ENCODE measurements around the gene IQUB.
"Not testable (repeated sequence)": the region's sequence is repeated elsewhere in the genome, so short reads cannot be mapped to it uniquely, and the experiment has no call there.

IQUB gene

GRCh38 chr7:123553159-123553558 is 18.8 kb upstream of the IQUB start:
- H3K4me3 ChIP-seq (ENCODE audit: low read length) = no peak overlapping the region
- H3K4me2 ChIP-seq (ENCODE audit: low read length) = no peak overlapping the region
- no peak overlapping the region for H2AFZ ChIP-seq (ENCODE audit: low read depth, low read length)
- H4K20me1 ChIP-seq (ENCODE audit: insufficient read depth, low read length) = 0 out of 2 replicates have a peak, but pooled peaks cover 3% of the 10 kb centered on the region
- H3K79me2 ChIP-seq (ENCODE audit: low read length) = peaks cover 39% of the 10 kb centered on the region
- no peaks in the 10 kb centered on the region for H3K27me3 ChIP-seq (ENCODE audit: low read depth, low read length)
- TF ChIP-seq EZH2phosphoT487 (IDR thresholded peaks at IDR 0.05; ENCODE audit: low read depth) (no peak), CTCF (IDR thresholded peaks at IDR 0.05; ENCODE audit: low read depth, low read length) (no peak)
- H3K4me1 ChIP-seq (ENCODE audit: low read length) = peaks cover 8% of the 10 kb centered on the region
- no peak overlapping the region for H3K9ac ChIP-seq (ENCODE audit: low read length)
- H3K27ac ChIP-seq (ENCODE audit: low read length) = no peak overlapping the region
- H3K9me3 ChIP-seq (ENCODE audit: insufficient read depth, low read length) = no peaks in the 10 kb centered on the region
- H3K36me3 ChIP-seq (replicated peaks; ENCODE audit: low read depth, low read length) = peaks cover 27% of the 10 kb centered on the region

GRCh38 chr7:123552641-123553040 is 18.2 kb upstream of the IQUB start:
- no peaks in the 10 kb centered on the region for H3K27me3 ChIP-seq (ENCODE audit: low read depth, low read length)
- H2AFZ ChIP-seq (ENCODE audit: low read depth, low read length) = no peak overlapping the region
- no peak overlapping the region for H3K4me3 ChIP-seq (ENCODE audit: low read length)
- no peak overlapping the region for H3K9ac ChIP-seq (ENCODE audit: low read length)
- no peak overlapping the region for H3K4me2 ChIP-seq (ENCODE audit: low read length)
- peaks cover 39% of the 10 kb centered on the region for H3K79me2 ChIP-seq (ENCODE audit: low read length)
- no peak overlapping the region for H3K27ac ChIP-seq (ENCODE audit: low read length)
- H3K4me1 ChIP-seq (ENCODE audit: low read length) = peaks cover 6% of the 10 kb centered on the region
- TF ChIP-seq EZH2phosphoT487 (IDR thresholded peaks at IDR 0.05; ENCODE audit: low read depth) = no peak
- no peak for TF ChIP-seq CTCF (IDR thresholded peaks at IDR 0.05; ENCODE audit: low read depth, low read length)
- H3K9me3 ChIP-seq (ENCODE audit: insufficient read depth, low read length) = no peaks in the 10 kb centered on the region
- peaks cover 27% of the 10 kb centered on the region for H3K36me3 ChIP-seq (replicated peaks; ENCODE audit: low read depth, low read length)
- H4K20me1 ChIP-seq (ENCODE audit: insufficient read depth, low read length) = 0 out of 2 replicates have a peak, but pooled peaks cover 4% of the 10 kb centered on the region

- not testable (repeated sequence) for H3K4me3 ChIP-seq (ENCODE audit: low read length); H4K20me1 ChIP-seq (ENCODE audit: insufficient read depth, low read length); H3K27me3 ChIP-seq (ENCODE audit: low read depth, low read length); H3K9ac ChIP-seq (ENCODE audit: low read length); H3K9me3 ChIP-seq (ENCODE audit: insufficient read depth, low read length); H2AFZ ChIP-seq (ENCODE audit: low read depth, low read length); H3K4me1 ChIP-seq (ENCODE audit: low read length); H3K4me2 ChIP-seq (ENCODE audit: low read length); H3K27ac ChIP-seq (ENCODE audit: low read length)
- Histone ChIP-seq H3K79me2 (ENCODE audit: low read length) (peaks cover 36% of the 10 kb centered on the region), H3K36me3 (replicated peaks; ENCODE audit: low read depth, low read length) (peaks cover 27% of the 10 kb centered on the region)
Measured at GRCh38 chr7:123552134-123552533, 17.7 kb upstream of the IQUB start.

- TF ChIP-seq EZH2phosphoT487 (IDR thresholded peaks at IDR 0.05; ENCODE audit: low read depth) = no peak
- TF ChIP-seq CTCF (IDR thresholded peaks at IDR 0.05; ENCODE audit: low read depth, low read length) = no peak
- Histone ChIP-seq H3K79me2 (ENCODE audit: low read length) (peaks cover 19% of the 10 kb centered on the region; the same call in 1 of the 2 replicates), H3K4me3 (ENCODE audit: low read length) (no peak overlapping the region), H3K4me1 (ENCODE audit: low read length) (no peaks in the 10 kb centered on the region), H3K27ac (ENCODE audit: low read length) (no peak overlapping the region), H3K9me3 (ENCODE audit: insufficient read depth, low read length) (no peaks in the 10 kb centered on the region), H4K20me1 (ENCODE audit: insufficient read depth, low read length) (0 out of 2 replicates have a peak, but pooled peaks cover 6% of the 10 kb centered on the region), H2AFZ (ENCODE audit: low read depth, low read length) (no peak overlapping the region), H3K9ac (ENCODE audit: low read length) (no peak overlapping the region), H3K27me3 (ENCODE audit: low read depth, low read length) (no peaks in the 10 kb centered on the region), H3K36me3 (replicated peaks; ENCODE audit: low read depth, low read length) (peaks cover 31% of the 10 kb centered on the region), H3K4me2 (ENCODE audit: low read length) (no peak overlapping the region)
Measured at GRCh38 chr7:123548406-123548805, 14.0 kb upstream of the IQUB start.

- TF ChIP-seq CTCF (IDR thresholded peaks at IDR 0.05; ENCODE audit: low read depth, low read length) = no peak
- no peak for TF ChIP-seq EZH2phosphoT487 (IDR thresholded peaks at IDR 0.05; ENCODE audit: low read depth)
- Histone ChIP-seq H3K9me3 (ENCODE audit: insufficient read depth, low read length) (no peaks in the 10 kb centered on the region), H2AFZ (ENCODE audit: low read depth, low read length) (no peak overlapping the region), H3K27ac (ENCODE audit: low read length) (peak overlapping the region; percentile 32), H3K4me2 (ENCODE audit: low read length) (peak overlapping the region; percentile 60), H3K4me1 (ENCODE audit: low read length) (peaks cover 26% of the 10 kb centered on the region), H3K9ac (ENCODE audit: low read length) (no peak overlapping the region), H3K27me3 (ENCODE audit: low read depth, low read length) (no peaks in the 10 kb centered on the region), H3K4me3 (ENCODE audit: low read length) (no peak overlapping the region), H4K20me1 (ENCODE audit: insufficient read depth, low read length) (no peaks in the 10 kb centered on the region), H3K79me2 (ENCODE audit: low read length) (no peaks in the 10 kb centered on the region), H3K36me3 (replicated peaks; ENCODE audit: low read depth, low read length) (peaks cover 3% of the 10 kb centered on the region)
Measured at GRCh38 chr7:123539871-123540270, 5.5 kb upstream of the IQUB start.

All from OCI-LY3 (cell line).